H9 (cell line): ENCODE data around the gene WLS. TPM values are rescaled to one million over a fixed set of nuclear protein-coding genes. Genes with fewer than 3 reads are reported as not detected.

Experiments
- DNase-seq: peaks from one replicate; pipeline ENCODE4 v3.0.0-alpha.2; 2017
- H2AFZ ChIP-seq: one replicate; pipeline ENCODE4 v1.6.1; 2013; ENCODE audit warnings: mild to moderate bottlenecking, low read length, control low read depth, moderate library complexity
- H2AK5ac ChIP-seq: 2 replicates; pipeline ENCODE4 v1.6.1; 2013; ENCODE audit warnings: low read length, control low read depth, mixed read lengths; ENCODE audit not compliant: insufficient read length
- H2BK120ac ChIP-seq: one replicate; pipeline ENCODE4 v1.6.1; 2013; ENCODE audit warnings: low read depth, mild to moderate bottlenecking, low read length, control low read depth, inconsistent platforms; ENCODE audit not compliant: poor library complexity, severe bottlenecking
- H2BK12ac ChIP-seq: 2 replicates; pipeline ENCODE4 v1.6.1; 2013; ENCODE audit warnings: low read length, control low read depth, mixed read lengths, low read depth; ENCODE audit not compliant: insufficient read length
- H2BK15ac ChIP-seq: 2 replicates; pipeline ENCODE4 v1.6.1; 2013; ENCODE audit warnings: low read depth, low read length, control low read depth
- H2BK20ac ChIP-seq: one replicate; pipeline ENCODE4 v1.6.1; 2013; ENCODE audit warnings: low read depth, mild to moderate bottlenecking, low read length, control low read depth, inconsistent platforms; ENCODE audit not compliant: poor library complexity, severe bottlenecking
- H2BK5ac ChIP-seq: 2 replicates; pipeline ENCODE4 v1.6.1; 2013; ENCODE audit warnings: low read length, control low read depth, mixed read lengths; ENCODE audit not compliant: insufficient read length
- H3K14ac ChIP-seq: 2 replicates; pipeline ENCODE4 v1.6.1; 2013; ENCODE audit warnings: low read length, control low read depth; ENCODE audit not compliant: insufficient read depth
- H3K18ac ChIP-seq: 2 replicates; pipeline ENCODE4 v1.6.1; 2013; ENCODE audit warnings: low read depth, mild to moderate bottlenecking, mixed read lengths, low read length, control low read depth; ENCODE audit not compliant: insufficient read length
- H3K23ac ChIP-seq: 2 replicates; pipeline ENCODE4 v1.6.1; 2013; ENCODE audit warnings: low read length, control low read depth, mixed read lengths, low read depth; ENCODE audit not compliant: insufficient read length
- H3K23me2 ChIP-seq: 2 replicates; pipeline ENCODE4 v1.6.1; 2013; ENCODE audit warnings: low read depth, mild to moderate bottlenecking, mixed read lengths, low read length, control low read depth; ENCODE audit not compliant: insufficient read length, poor library complexity, severe bottlenecking
- H3K27ac ChIP-seq: 2 replicates; pipeline ENCODE4 v1.5.1; 2013; ENCODE audit warnings: low read length, control low read depth, mixed read lengths, low read depth; ENCODE audit not compliant: insufficient read length
- H3K27me3 ChIP-seq: 2 replicates; pipeline ENCODE4 v1.6.1; 2013; ENCODE audit warnings: low read length, control low read depth, inconsistent platforms; ENCODE audit not compliant: insufficient read depth
- H3K4ac ChIP-seq: 2 replicates; pipeline ENCODE4 v1.6.1; 2013; ENCODE audit warnings: low read depth, mild to moderate bottlenecking, control low read depth, inconsistent platforms, low read length, moderate library complexity
- H3K4me1 ChIP-seq: 2 replicates; pipeline ENCODE4 v1.6.1; 2013; ENCODE audit warnings: low read length, control low read depth, inconsistent platforms; ENCODE audit not compliant: insufficient read depth
- H3K4me2 ChIP-seq: 2 replicates; pipeline ENCODE4 v1.6.1; 2013; ENCODE audit warnings: low read length, control low read depth, mixed read lengths; ENCODE audit not compliant: insufficient read length, insufficient read depth
- H3K56ac ChIP-seq: 2 replicates; pipeline ENCODE4 v1.6.1; 2013; ENCODE audit warnings: low read depth, mild to moderate bottlenecking, mixed read lengths, low read length, control low read depth; ENCODE audit not compliant: insufficient read length
- H3K79me1 ChIP-seq: 2 replicates; pipeline ENCODE4 v1.6.1; 2013; ENCODE audit warnings: low read depth, mild to moderate bottlenecking, moderate library complexity, low read length, control low read depth, inconsistent platforms; ENCODE audit not compliant: insufficient read depth, poor library complexity, severe bottlenecking
- H3K79me2 ChIP-seq: 2 replicates; pipeline ENCODE4 v1.6.1; 2013; ENCODE audit warnings: low read length, control low read depth, inconsistent platforms; ENCODE audit not compliant: insufficient read depth
- H3K9ac ChIP-seq: 2 replicates; pipeline ENCODE4 v1.6.1; 2013; ENCODE audit warnings: low read length, control low read depth, mixed read lengths; ENCODE audit not compliant: insufficient read length; ENCODE audit errors: extremely low read depth
- H3K9me3 ChIP-seq: one replicate; pipeline ENCODE4 v1.6.1; 2013; ENCODE audit warnings: low read depth, low read length, inconsistent platforms; ENCODE audit not compliant: control insufficient read depth
- H3T11ph ChIP-seq: one replicate; pipeline ENCODE4 v1.6.1; 2013; ENCODE audit warnings: mild to moderate bottlenecking, low read length, control low read depth, inconsistent platforms
- H4K20me1 ChIP-seq: one replicate; pipeline ENCODE4 v1.6.1; 2013; ENCODE audit not compliant: control insufficient read depth, insufficient read length, insufficient read depth
- H4K5ac ChIP-seq: 2 replicates; pipeline ENCODE4 v1.6.1; 2013; ENCODE audit warnings: low read depth, mild to moderate bottlenecking, mixed read lengths, low read length, control low read depth; ENCODE audit not compliant: insufficient read length
- H4K8ac ChIP-seq: replicated peaks from 2 replicates; pipeline ENCODE4 v1.6.1; 2013; ENCODE audit warnings: low read length, control low read depth, mixed read lengths, low read depth; ENCODE audit not compliant: insufficient read length
- H4K91ac ChIP-seq: 2 replicates; pipeline ENCODE4 v1.6.1; 2013; ENCODE audit warnings: low read depth, mild to moderate bottlenecking, moderate library complexity, mixed read lengths, low read length, control low read depth; ENCODE audit not compliant: insufficient read length
- H3K27ac Mint-ChIP-seq, 3 experiments: 2 replicates in 2 of 3; 3 replicates in 1 of 3; pipeline ENCODE4 v1.8.0; 2020 to 2021; ENCODE audit warnings: mixed read lengths in 3 of 3, mild to moderate bottlenecking in 1 of 3, moderate library complexity in 1 of 3
- H3K27me3 Mint-ChIP-seq: 2 replicates; pipeline ENCODE4 v1.8.0; 2021; ENCODE audit warnings: low read depth, mild to moderate bottlenecking, moderate library complexity, mixed read lengths
- H3K36me3 Mint-ChIP-seq, 3 experiments: 2 replicates in 2 of 3; 3 replicates in 1 of 3; pipeline ENCODE4 v1.8.0; 2020 to 2021; ENCODE audit warnings: low read depth in 3 of 3, mixed read lengths in 3 of 3; ENCODE audit not compliant: insufficient read depth in 1 of 3
- H3K4me1 Mint-ChIP-seq, 2 experiments: 2 replicates each; pipeline ENCODE4 v1.8.0; 2020; ENCODE audit warnings: mixed read lengths in 2 of 2
- H3K4me3 Mint-ChIP-seq, 2 experiments: 2 replicates in 1 of 2; 3 replicates in 1 of 2; pipeline ENCODE4 v1.8.0; 2020 to 2021; ENCODE audit warnings: mild to moderate bottlenecking in 2 of 2, mixed read lengths in 2 of 2, moderate library complexity in 1 of 2
- H3K9me3 Mint-ChIP-seq, 2 experiments: 2 replicates in 1 of 2; 3 replicates in 1 of 2; pipeline ENCODE4 v1.8.0; 2020; ENCODE audit warnings: mild to moderate bottlenecking in 2 of 2, mixed read lengths in 2 of 2, moderate library complexity in 1 of 2
- CTCF ChIP-seq: fragments of 200-600 bp; sonication (generic); conservative IDR thresholded peaks from 3 replicates; pipeline ENCODE4 v1.8.0; 2021; ENCODE audit warnings: antibody characterized with exemption, mild to moderate bottlenecking
- WGBS: extraction: QIAGEN DNeasy Blood & Tissue Kit; methylation state at CpG from one replicate; pipeline ENCODE4 v1.1.7; 2013; ENCODE audit warnings: missing lambda C conversion rate, low lambda C conversion rate, mixed read lengths; ENCODE audit not compliant: insufficient read length; ENCODE audit errors: extremely low coverage; 5-methylcytosine and 5-hydroxymethylcytosine counted together
- total RNA-seq: library from RNA; stranded (reverse); gene quantifications from 2 replicates; pipeline ENCODE4 v1.2.1, GENCODE V29; 2021

WLS gene
- total RNA-seq, 1 experiment from 2014 or later = 0.94 TPM

- Histone ChIP-seq H3K4me1 (no peaks in the 10 kb centered on the region), H2AK5ac (no peak overlapping the region), H3K18ac (no peak overlapping the region), H3K56ac (no peak overlapping the region), H4K91ac (no peak overlapping the region), H3T11ph (no peak overlapping the region), H2BK15ac (no peak overlapping the region), H2BK20ac (no peak overlapping the region), H3K4ac (no peak overlapping the region), H2BK12ac (no peak overlapping the region), H3K27me3 (peaks cover 34% of the 10 kb centered on the region), H3K79me1 (no peaks in the 10 kb centered on the region), H4K8ac (no peak overlapping the region), H3K23ac (no peak overlapping the region), H3K4me2 (no peak overlapping the region), H3K79me2 (no peaks in the 10 kb centered on the region; the same call in 1 of the 2 replicates), H2AFZ (no peak overlapping the region), H3K9ac (no peak overlapping the region), H4K5ac (no peak overlapping the region), H2BK5ac (no peak overlapping the region), H3K27ac (no peak overlapping the region), H3K14ac (no peak overlapping the region), H4K20me1 (no peaks in the 10 kb centered on the region), H3K9me3 (no peaks in the 10 kb centered on the region), H2BK120ac (no peak overlapping the region), H3K23me2 (peaks cover 10% of the 10 kb centered on the region)
- peaks cover 13% of the 10 kb centered on the region in 2 experiments for H3K4me1 Mint-ChIP-seq
- peaks cover 97% of the 10 kb centered on the region for H3K27me3 Mint-ChIP-seq
- WGBS = no CpG with 5 or more reads among the region's 2 CpGs
- H3K36me3 Mint-ChIP-seq = no peaks in the 10 kb centered on the region; a peak in 1 of 7 replicates
- no peaks in the 10 kb centered on the region; a peak in 2 of 5 replicates for H3K9me3 Mint-ChIP-seq
- no peak for DNase-seq
- TF ChIP-seq CTCF = no peak
- no peak overlapping the region; a peak in 1 of 5 replicates for H3K4me3 Mint-ChIP-seq
- H3K27ac Mint-ChIP-seq = no peak overlapping the region
Observed at GRCh38 chr1:68237040-68237439, 4.7 kb upstream of the WLS start.
